Erythroblast (primary cell): Measurements from ENCODE around the gene PSMF1.

Experiments used
- GATA1 ChIP-seq: IDR thresholded peaks from 2 replicates; pipeline ENCODE4 v1.6.1; 2011; ENCODE audit warnings: low read depth, mild to moderate bottlenecking, control low read depth, low read length, moderate library complexity
- POLR2A ChIP-seq: IDR thresholded peaks from 2 replicates; pipeline ENCODE4 v1.6.1; 2011; ENCODE audit warnings: mild to moderate bottlenecking, low read length

DNA sequence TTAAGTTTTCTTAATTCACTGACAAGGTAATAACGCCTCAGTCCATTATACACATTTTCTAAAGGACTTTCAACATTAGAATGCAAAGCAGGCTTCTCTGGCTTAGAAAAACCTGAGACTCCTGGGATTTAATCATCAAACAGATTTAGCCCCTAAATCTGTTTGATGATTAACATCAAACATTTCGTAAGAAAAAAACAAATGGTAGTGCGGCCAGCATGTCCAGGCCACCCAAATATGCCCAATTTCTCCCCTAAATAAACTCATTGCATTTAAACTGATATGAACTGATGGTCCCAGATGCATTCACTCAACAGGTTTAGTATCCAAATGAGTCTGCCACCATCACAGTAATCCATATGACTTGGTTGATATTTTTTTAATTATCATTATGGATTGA is 60.2 kb downstream of the PSMF1 start:
- TF ChIP-seq POLR2A (no peak), GATA1 (no peak)
